HUES64 (cell line): ENCODE data around the gene ERICH2.
"Not testable (repeated sequence)": the region's sequence is repeated elsewhere in the genome, so short reads cannot be mapped to it uniquely, and the experiment has no call there.

Experiments used
- H3K27ac ChIP-seq: 2 replicates; pipeline ENCODE4 v1.7.0; 2013; ENCODE audit warnings: low read depth, low read length, inconsistent platforms
- H3K27me3 ChIP-seq: 2 replicates; pipeline ENCODE4 v1.6.1; 2013; ENCODE audit warnings: mild to moderate bottlenecking, low read length; ENCODE audit not compliant: insufficient read depth
- H3K36me3 ChIP-seq: 2 replicates; pipeline ENCODE4 v1.6.1; 2013; ENCODE audit warnings: mild to moderate bottlenecking, low read length; ENCODE audit not compliant: insufficient read depth
- H3K4me1 ChIP-seq: 2 replicates; pipeline ENCODE4 v1.6.1; 2013; ENCODE audit warnings: mild to moderate bottlenecking, low read length, moderate library complexity; ENCODE audit not compliant: insufficient read depth
- H3K4me3 ChIP-seq: 2 replicates; pipeline ENCODE4 v1.5.1; 2013; ENCODE audit warnings: mild to moderate bottlenecking, low read length, moderate library complexity
- H3K9ac ChIP-seq: 2 replicates; pipeline ENCODE4 v1.6.1; 2013; ENCODE audit warnings: mild to moderate bottlenecking, low read depth, low read length
- H3K9me3 ChIP-seq: 2 replicates; pipeline ENCODE4 v1.6.1; 2013; ENCODE audit warnings: low read depth, low read length; ENCODE audit not compliant: insufficient read depth
- WGBS: fragments of 150-250, 120-280 bp; methylation state at CpG from one replicate; pipeline ENCODE4 v1.1.7; 2013; ENCODE audit warnings: missing lambda C conversion rate; 5-methylcytosine and 5-hydroxymethylcytosine counted together

Gene ERICH2

DNA sequence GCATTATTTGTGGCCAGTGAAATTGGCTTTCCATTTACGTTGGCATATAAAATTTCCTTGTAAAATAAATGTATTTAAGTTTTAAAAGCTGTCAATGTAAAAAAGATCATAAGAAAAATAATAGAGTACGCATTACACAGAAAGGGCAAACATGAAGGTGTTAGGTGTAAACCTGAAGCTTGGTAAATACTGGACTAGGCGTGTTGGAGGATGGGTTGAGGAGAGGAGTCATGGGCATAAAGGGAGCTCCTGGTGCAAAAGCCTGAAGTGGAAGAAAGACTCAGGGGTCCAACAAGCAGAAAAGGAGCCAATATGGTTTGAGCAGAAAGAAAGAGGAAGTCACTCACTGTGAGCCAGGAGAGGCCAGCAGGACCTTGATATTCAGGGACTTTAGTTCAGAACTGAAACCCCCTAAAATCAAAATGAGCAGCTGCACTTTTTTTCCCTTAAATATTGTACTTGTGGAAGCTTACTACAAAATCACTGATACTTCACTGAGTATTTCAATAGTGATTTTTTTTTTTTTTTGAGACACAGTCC is 30.6 kb upstream of the ERICH2 start:
- H3K27me3 ChIP-seq: no peaks in the 10 kb centered on the region
- H3K4me1 ChIP-seq: no peaks in the 10 kb centered on the region
- no peaks in the 10 kb centered on the region for H3K36me3 ChIP-seq
- no peaks in the 10 kb centered on the region for H3K9me3 ChIP-seq
- H3K9ac ChIP-seq: no peak overlapping the region
- no peak overlapping the region for H3K27ac ChIP-seq
- no peak overlapping the region for H3K4me3 ChIP-seq
- 91% methylated on average over 2 of the region's 3 CpGs for WGBS

- no peaks in the 10 kb centered on the region for H3K36me3 ChIP-seq
- H3K9me3 ChIP-seq: no peaks in the 10 kb centered on the region
- WGBS: 82% methylated on average over 4 of the region's 4 CpGs
- no peak overlapping the region for H3K9ac ChIP-seq
- no peaks in the 10 kb centered on the region for H3K4me1 ChIP-seq
- H3K27me3 ChIP-seq: no peaks in the 10 kb centered on the region
- H3K27ac ChIP-seq: no peak overlapping the region
- no peak overlapping the region for H3K4me3 ChIP-seq
These were observed 29.5 kb upstream of the ERICH2 start for GRCh38 chr2:170740660-170741059.

DNA sequence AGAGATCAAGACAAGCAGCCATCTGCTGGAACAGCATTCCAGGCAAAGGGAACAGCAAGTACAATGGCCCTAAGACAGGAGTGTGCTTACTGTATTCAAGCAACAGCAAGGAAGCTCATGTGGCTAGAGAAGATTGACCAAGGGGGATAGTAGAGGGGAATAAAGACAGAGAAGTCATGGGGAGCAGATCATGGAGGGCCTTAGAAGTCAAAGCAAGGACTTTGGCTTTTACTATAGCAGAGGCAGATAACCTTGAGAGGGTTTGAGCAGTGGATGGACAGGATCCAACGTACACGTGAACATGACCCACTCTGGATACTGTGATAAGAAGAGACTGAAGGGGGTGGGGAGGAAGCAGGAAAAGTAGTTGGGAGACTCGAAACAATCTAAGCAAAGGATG is 28.2 kb upstream of the ERICH2 start:
- H3K27me3 ChIP-seq: no peaks in the 10 kb centered on the region
- no peak overlapping the region for H3K9ac ChIP-seq
- no peak overlapping the region for H3K27ac ChIP-seq
- no peaks in the 10 kb centered on the region for H3K9me3 ChIP-seq
- 92% methylated on average over 3 of the region's 3 CpGs for WGBS
- no peaks in the 10 kb centered on the region for H3K4me1 ChIP-seq
- H3K36me3 ChIP-seq: no peaks in the 10 kb centered on the region
- no peak overlapping the region for H3K4me3 ChIP-seq

- Histone ChIP-seq H3K4me3 (no peak overlapping the region), H3K36me3 (no peaks in the 10 kb centered on the region), H3K27ac (no peak overlapping the region), H3K4me1 (no peaks in the 10 kb centered on the region), H3K9ac (no peak overlapping the region), H3K9me3 (no peaks in the 10 kb centered on the region), H3K27me3 (no peaks in the 10 kb centered on the region)
- WGBS: 92% methylated on average over 6 of the region's 6 CpGs
These were observed 27.2 kb upstream of the ERICH2 start for GRCh38 chr2:170742896-170743529.

- Histone ChIP-seq H3K27me3 (no peaks in the 10 kb centered on the region), H3K4me1 (no peaks in the 10 kb centered on the region), H3K4me3 (no peak overlapping the region), H3K27ac (no peak overlapping the region), H3K36me3 (no peaks in the 10 kb centered on the region), H3K9ac (no peak overlapping the region), H3K9me3 (no peaks in the 10 kb centered on the region)
- WGBS: 84% methylated on average over 8 of the region's 8 CpGs
These were observed 26.5 kb upstream of the ERICH2 start for GRCh38 chr2:170743530-170744239.

- Histone ChIP-seq H3K27ac (no peak overlapping the region), H3K4me1 (no peaks in the 10 kb centered on the region), H3K9me3 (no peaks in the 10 kb centered on the region), H3K27me3 (no peaks in the 10 kb centered on the region), H3K4me3 (no peak overlapping the region), H3K9ac (no peak overlapping the region), H3K36me3 (no peaks in the 10 kb centered on the region)
- 95% methylated on average over 14 of the region's 14 CpGs for WGBS
These were observed 25.8 kb upstream of the ERICH2 start for GRCh38 chr2:170744248-170745002.

GRCh38 chr2:170745305-170745704 is 24.9 kb upstream of the ERICH2 start:
- Histone ChIP-seq H3K27me3 (no peaks in the 10 kb centered on the region), H3K9me3 (no peaks in the 10 kb centered on the region), H3K27ac (no peak overlapping the region), H3K9ac (no peak overlapping the region), H3K4me1 (no peaks in the 10 kb centered on the region), H3K4me3 (no peak overlapping the region), H3K36me3 (no peaks in the 10 kb centered on the region)
- 97% methylated on average over 6 of the region's 6 CpGs for WGBS

DNA sequence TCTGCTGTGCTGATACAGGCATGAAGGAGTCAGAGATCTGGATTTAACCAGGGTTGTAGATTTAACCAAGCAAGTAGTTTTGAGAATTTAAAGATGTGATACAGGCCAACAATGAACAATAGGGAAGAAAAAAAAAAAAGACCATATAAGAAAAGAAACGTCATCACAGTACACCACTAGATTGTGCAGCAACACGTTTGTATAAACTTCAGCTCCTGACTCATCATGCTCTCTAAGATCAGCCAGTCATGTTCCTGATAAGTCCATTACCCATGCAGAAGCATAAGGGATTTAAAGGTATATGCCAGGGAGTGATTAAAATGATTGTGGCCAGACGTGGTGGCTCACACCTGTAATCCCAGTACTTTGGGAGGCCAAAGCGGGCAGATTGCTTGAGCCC is 22.3 kb upstream of the ERICH2 start:
- Histone ChIP-seq H3K9me3 (no peaks in the 10 kb centered on the region), H3K4me3 (no peak overlapping the region), H3K27me3 (no peaks in the 10 kb centered on the region), H3K9ac (no peak overlapping the region), H3K36me3 (no peaks in the 10 kb centered on the region), H3K27ac (no peak overlapping the region), H3K4me1 (no peaks in the 10 kb centered on the region)
- 91% methylated on average over 4 of the region's 4 CpGs for WGBS

- not testable (repeated sequence) for H3K36me3 ChIP-seq, H3K4me1 ChIP-seq, H3K9ac ChIP-seq, H3K27ac ChIP-seq, H3K4me3 ChIP-seq, H3K27me3 ChIP-seq, H3K9me3 ChIP-seq
- 97% methylated on average over 12 of the region's 12 CpGs for whole genome bisulfite sequencing
These were observed 18.6 kb upstream of the ERICH2 start for GRCh38 chr2:170751555-170751954.

GRCh38 chr2:170761572-170761971 is 8.6 kb upstream of the ERICH2 start:
- Histone ChIP-seq H3K36me3 (no peaks in the 10 kb centered on the region), H3K4me1 (peaks cover 24% of the 10 kb centered on the region), H3K27ac (no peak overlapping the region), H3K4me3 (no peak overlapping the region), H3K27me3 (no peaks in the 10 kb centered on the region), H3K9ac (no peak overlapping the region), H3K9me3 (no peaks in the 10 kb centered on the region)

DNA sequence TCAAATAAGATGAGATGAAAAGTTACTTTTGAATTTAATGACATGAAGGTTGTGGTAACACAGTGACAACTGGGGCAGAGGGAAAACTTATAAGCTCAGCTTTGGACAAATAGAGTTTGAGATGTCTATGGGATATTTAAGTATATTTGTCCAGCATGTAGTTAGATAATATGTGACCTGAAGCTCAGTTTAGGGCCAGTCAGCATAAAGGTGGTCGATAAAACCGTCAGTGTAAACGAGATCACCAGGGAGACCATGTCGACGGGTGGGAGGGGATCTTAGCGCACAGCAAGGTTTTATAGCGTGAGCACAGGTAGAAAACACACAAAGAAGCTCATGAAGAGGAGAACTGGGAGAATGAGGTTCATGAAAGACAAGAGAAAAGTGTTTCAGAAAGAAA is 7.4 kb upstream of the ERICH2 start:
- WGBS: 90% methylated on average over 7 of the region's 7 CpGs
- Histone ChIP-seq H3K9ac (no peak overlapping the region), H3K4me3 (no peak overlapping the region), H3K36me3 (no peaks in the 10 kb centered on the region), H3K9me3 (no peaks in the 10 kb centered on the region), H3K4me1 (peaks cover 29% of the 10 kb centered on the region), H3K27me3 (no peaks in the 10 kb centered on the region), H3K27ac (no peak overlapping the region)
